ENCODE measurements around the gene KPNB1.
A peak's percentile ranks its signal among the peaks of the same experiment; 100 is the strongest.

The KPNB1 gene

GRCh38 chr17:47615766-47616424 lies 33.8 kb upstream of the KPNB1 start:
- DNase-seq (ENCODE audit: low read depth in 2 of 2): peak; percentile 69 to 77
- no peak overlapping the region for H3K4me3 ChIP-seq (replicated peaks in 1 of 2; ENCODE audit: low read depth in 2 of 2, low read length in 2 of 2)
- peak; percentile 45 for TF ChIP-seq CTCF (IDR thresholded peaks at IDR 0.05; ENCODE audit: low read depth, low read length)

GRCh38 chr17:47618410-47618809 lies 31.3 kb upstream of the KPNB1 start:
- peak; percentile 23 for TF ChIP-seq CTCF (IDR thresholded peaks at IDR 0.05; ENCODE audit: low read depth, low read length)
- peak; percentile 18 to 22 for DNase-seq (ENCODE audit: low read depth in 2 of 2)
- no peak overlapping the region for H3K4me3 ChIP-seq (replicated peaks in 1 of 2; ENCODE audit: low read depth in 2 of 2, low read length in 2 of 2)

- no peak overlapping the region for H3K4me3 ChIP-seq (replicated peaks in 1 of 2; ENCODE audit: low read depth in 2 of 2, low read length in 2 of 2)
- DNase-seq (ENCODE audit: low read depth in 2 of 2): no peak
- no peak for TF ChIP-seq CTCF (IDR thresholded peaks at IDR 0.05; ENCODE audit: low read depth, low read length)
Observed at GRCh38 chr17:47620503-47621245, 29.0 kb upstream of the KPNB1 start.

- DNase-seq (ENCODE audit: low read depth in 2 of 2): peak; percentile 90 to 92
- TF ChIP-seq CTCF (IDR thresholded peaks at IDR 0.05; ENCODE audit: low read depth, low read length): no peak
Observed at GRCh38 chr17:47621293-47622179, 28.2 kb upstream of the KPNB1 start.

GRCh38 chr17:47622180-47622549 lies 27.6 kb upstream of the KPNB1 start:
- peak in 1 of 2 donors; percentile 11 for DNase-seq (ENCODE audit: low read depth in 2 of 2)
- TF ChIP-seq CTCF (IDR thresholded peaks at IDR 0.05; ENCODE audit: low read depth, low read length): no peak
- H3K4me3 ChIP-seq (replicated peaks in 1 of 2; ENCODE audit: low read depth in 2 of 2, low read length in 2 of 2): no peak overlapping the region

More at GRCh38 chr17:47621293-47622179, 28.2 kb upstream of the KPNB1 start:
- H3K4me3 ChIP-seq (replicated peaks in 1 of 2; ENCODE audit: low read depth in 2 of 2, low read length in 2 of 2): no peak overlapping the region

GRCh38 chr17:47624727-47625068 lies 25.0 kb upstream of the KPNB1 start:
- TF ChIP-seq CTCF (IDR thresholded peaks at IDR 0.05; ENCODE audit: low read depth, low read length): no peak
- H3K4me3 ChIP-seq (replicated peaks in 1 of 2; ENCODE audit: low read depth in 2 of 2, low read length in 2 of 2): no peak overlapping the region
- DNase-seq (ENCODE audit: low read depth in 2 of 2): no peak

Data from cardiac fibroblast (primary cell).